Head of caudate nucleus (tissue), 42 donors: ENCODE measurements around the gene ELF4.

ENCODE experiments used
- DNase-seq, 42 donors: peaks; one replicate each; pipeline versions ENCODE4 v3.0.0 to v3.0.0-alpha.2; 2020 to 2021; ENCODE audit warnings: mixed read lengths in 7 of 42
- intact Hi-C: fragments of 100-400 bp; cut with DNase I; formaldehyde crosslinking; loops from one replicate; pipeline ENCODE4 v1.15.0; 2022

Gene ELF4

GRCh38 chrX:130086447-130087206 lies 23.7 kb downstream of the ELF4 start:
- intact Hi-C loops: no loop called here
- no peak for DNase-seq

DNA sequence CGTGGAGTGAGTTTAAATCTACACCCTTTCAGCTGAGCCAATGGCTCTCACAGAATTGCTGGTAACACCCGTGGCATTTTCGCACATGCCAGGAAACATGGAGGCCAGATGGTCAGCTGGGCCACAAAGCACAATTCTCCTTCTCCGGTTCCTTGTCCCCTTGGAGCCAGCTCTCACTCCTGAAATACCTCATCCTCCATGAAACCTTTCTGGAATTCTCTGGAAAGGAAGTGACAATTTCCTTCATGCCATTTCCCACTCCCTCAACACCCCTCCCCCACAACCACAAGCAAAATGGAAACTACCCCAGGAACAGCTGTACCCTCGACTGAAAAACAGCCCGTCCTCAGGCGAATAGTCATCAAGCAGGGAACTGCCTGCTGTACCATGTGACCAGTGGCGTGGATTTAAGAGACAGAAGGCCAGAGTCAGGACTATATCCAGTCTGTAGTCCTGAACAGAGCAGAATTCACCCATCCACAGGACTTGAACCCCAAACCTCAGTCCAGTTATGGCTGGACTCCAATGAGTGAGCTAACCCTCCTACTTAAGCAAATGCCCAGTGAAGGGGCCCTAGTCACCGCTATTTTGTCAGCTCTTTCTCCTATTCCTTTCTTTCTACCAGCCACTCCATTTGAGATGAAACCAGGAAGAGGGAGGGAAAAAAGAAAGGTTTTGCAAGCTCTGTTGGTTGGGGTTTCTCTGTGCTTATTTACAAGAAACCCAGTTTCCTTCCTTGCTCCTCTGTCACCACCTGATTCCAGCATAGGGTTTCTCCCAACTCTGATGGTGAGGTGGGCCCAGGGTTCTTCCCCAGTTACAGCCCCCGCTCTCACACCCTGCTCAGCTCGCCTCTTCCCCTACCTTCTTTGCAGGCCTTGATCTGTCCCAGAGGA lies 24.5 kb downstream of the ELF4 start:
- DNase-seq: no peak
- intact Hi-C loops: no loop called here

DNA sequence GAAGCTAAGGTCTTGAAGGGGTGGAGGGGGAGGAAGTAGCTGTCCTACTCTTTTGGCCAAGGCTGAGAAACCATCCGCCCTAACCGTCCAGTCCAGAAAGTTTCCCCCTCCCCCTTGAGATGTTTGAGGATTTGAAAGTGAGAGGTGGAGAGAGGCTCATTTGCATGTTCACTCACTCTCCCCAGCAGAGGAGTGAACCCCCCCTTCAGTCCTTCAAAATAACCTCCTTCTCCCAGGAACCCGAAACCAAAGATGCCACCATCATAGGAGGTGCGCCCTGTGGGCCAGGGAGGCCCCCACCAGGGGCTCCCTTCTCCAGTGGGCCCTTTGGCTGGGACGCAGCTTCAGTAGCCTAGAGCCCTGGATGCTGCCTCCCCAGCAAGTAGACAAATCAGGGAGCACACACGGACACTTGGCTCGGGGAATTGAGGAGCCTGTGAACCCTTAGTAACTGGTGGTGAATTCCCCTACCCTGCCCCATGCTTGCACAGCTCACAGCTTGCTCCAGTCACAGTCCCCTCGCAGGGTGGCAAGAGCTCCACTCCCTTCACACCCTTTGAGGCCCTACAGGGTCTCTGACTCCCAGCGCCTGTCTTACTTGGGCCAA lies 25.6 kb downstream of the ELF4 start:
- intact Hi-C loops: no loop called here
- DNase-seq: no peak

- intact Hi-C loops: loop anchor here (2.0 kb wide), 1 partner anchor 107 kb away; no protein-coding TSS in a partner anchor
- DNase-seq: peak in 3 of 42 donors; percentile 15 to 24 (median 20)
Observed at GRCh38 chrX:130083656-130084382, 26.5 kb downstream of the ELF4 start.

DNA sequence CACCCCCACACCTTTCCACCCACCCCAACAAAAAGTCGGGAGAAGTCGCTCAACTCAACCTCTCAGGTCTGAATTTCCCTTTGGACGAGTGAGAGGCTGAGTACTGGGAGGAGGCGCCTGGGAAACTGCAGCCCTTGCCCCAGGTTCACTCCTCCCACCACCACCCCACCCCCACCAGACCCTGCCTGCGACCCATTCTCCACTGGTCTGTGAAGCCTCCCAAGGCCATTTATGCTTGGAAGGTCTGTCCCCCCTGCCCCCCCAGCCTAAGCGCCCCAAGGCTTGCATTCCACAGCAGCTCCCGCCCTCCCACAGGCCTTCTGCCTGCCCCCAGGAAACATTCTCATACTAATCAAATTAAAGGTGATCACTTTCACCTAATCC lies 27.2 kb downstream of the ELF4 start:
- no peak for DNase-seq
- intact Hi-C loops: loop anchor here (2.0 kb wide), 1 partner anchor 108 kb away; no protein-coding TSS in a partner anchor

DNA sequence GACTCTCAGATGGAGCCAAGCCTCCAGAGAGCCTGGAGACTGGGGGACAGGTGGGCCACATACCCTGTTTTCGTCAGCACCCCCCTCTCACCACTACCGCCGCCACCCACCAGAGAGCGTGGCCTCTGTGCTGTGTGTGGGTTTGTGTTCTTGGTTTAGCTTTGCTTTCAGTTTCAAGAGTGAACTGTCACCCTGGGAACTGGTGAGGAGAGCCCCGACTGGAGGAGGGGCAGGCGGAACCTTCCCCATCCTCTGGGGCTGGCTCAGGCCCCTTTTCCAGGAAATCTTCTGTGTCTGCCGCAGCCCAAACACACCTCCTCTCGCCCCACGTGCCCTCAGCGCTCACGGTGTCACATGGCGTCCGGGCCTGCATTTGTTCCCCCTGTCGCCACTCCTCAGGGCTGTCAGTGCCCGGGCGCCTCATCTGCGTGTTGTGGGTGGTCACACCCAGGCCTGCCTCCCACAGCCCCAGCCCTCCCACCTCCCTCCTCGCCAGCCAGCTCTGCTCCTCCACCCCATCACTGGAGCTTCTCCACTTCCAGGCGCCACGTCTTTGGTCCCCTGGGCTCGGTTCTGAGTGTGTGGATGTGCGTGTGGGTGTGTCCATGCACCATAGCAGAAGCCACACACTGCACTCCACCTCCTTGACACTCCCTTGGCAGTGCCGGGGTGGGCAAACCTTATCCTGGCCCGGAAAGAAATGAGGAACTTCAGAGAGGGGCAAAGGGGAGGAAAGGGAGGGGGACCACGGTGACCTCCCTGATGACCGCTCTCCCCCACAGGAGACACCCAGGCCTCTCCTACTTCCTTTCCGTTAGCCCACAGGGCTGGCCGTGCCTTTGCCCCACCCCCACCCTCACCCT lies 27.8 kb downstream of the ELF4 start:
- intact Hi-C loops: loop anchor here (2.0 kb wide), 1 partner anchor 108 kb away; no protein-coding TSS in a partner anchor
- peak in 15 of 42 donors; percentile 4 to 58 (median 14) for DNase-seq

GRCh38 chrX:130081421-130082045 lies 28.8 kb downstream of the ELF4 start:
- intact Hi-C loops: loop anchor here (2.0 kb wide), 1 partner anchor 109 kb away; no protein-coding TSS in a partner anchor
- no peak for DNase-seq

GRCh38 chrX:130080791-130081367 lies 29.4 kb downstream of the ELF4 start:
- intact Hi-C loops: no loop called here

DNA sequence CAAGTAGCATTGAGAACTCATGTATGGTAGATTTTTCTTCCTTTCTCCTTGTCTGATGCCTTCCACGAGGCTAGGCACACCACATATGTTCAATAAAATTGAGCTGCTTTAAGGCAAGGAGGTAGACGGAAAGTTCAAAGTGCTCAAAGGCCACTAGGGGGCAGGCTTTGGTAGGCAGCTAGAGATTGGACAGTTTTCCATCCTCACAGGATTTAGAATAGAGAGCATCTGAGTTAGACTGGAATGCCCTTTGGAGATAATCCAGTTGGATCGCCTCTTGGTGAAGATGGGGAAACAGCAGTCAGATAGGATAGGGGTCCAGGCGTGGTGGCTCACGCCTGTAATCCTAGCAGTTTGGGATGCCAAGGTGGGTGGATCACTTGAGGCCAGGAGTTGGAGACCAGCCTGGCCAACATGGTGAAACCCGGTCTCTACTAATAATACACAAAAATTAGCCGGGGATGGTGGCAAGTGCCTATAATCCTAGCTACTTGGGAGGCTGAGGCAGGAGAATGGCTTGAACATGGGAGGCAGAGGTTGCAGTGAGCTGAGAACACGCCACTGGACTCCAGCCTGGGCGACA lies 30.4 kb downstream of the ELF4 start:
- DNase-seq: peak; percentile 26 to 87 (median 68)
- intact Hi-C loops: no loop called here

More at GRCh38 chrX:130080791-130081367, 29.4 kb downstream of the ELF4 start:
- DNase-seq: peak in 1 of 42 donors; percentile 14

- intact Hi-C loops: no loop called here
- DNase-seq: no peak
Observed at GRCh38 chrX:130075777-130076176, 34.5 kb downstream of the ELF4 start.

DNA sequence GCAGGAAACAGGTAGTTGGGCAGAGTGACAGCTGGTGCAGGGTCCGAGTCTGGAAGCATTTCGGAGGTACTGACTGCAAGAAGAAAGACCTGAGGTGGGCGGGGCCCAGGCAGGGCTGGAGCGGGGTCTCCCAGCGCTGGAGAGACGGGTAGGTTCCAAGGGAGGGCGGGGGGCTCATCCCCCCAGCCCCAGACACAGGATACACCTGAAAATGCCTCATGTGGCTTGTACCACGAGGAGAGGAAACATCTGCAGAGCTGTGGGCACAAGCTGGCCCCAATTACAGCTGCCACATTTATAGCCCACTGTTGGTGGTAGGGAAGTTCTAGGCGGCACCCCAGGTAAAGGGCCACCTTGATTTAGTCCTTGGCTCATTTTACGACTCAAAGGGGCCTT lies 38.0 kb downstream of the ELF4 start:
- no peak for DNase-seq
- intact Hi-C loops: loop anchor here (5.0 kb wide), 1 partner anchor 125 kb away; no protein-coding TSS in a partner anchor

DNA sequence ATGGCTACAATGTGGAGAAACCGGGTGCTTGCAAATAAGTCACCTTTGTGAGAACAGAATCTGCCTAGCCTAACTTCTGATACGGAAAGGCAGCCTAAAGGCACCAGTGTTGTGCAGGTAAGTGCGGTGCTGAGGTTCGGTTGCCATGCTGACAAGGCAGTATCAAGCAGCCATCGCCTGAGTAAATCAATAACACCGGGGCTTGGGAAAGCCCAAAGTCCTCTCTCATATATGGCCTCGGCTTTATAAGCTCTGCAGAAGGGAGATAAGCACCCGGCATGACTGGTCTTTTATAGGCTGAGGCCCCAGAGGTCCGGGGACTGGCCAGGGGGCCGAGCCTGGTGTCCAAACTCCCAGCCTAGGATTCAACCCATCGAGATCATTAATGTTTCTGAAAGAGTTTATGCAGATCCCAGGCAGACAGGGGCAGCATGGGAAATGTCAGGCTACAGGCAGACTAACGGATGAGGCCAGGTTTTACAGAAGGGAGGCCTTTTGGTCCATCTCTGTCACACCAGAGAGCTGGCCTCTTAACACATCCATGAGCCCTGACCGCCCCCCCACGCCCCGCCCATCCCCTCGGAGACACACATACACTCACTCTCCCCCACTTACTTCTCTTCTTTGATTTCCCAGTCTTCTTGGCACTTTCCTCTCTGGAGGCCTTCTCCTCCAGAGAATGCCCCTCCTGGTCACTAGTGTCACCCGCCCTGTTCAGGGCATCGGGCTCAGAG lies 38.5 kb downstream of the ELF4 start:
- no peak for DNase-seq
- intact Hi-C loops: loop anchor here (5.0 kb wide), 1 partner anchor 126 kb away; no protein-coding TSS in a partner anchor

DNA sequence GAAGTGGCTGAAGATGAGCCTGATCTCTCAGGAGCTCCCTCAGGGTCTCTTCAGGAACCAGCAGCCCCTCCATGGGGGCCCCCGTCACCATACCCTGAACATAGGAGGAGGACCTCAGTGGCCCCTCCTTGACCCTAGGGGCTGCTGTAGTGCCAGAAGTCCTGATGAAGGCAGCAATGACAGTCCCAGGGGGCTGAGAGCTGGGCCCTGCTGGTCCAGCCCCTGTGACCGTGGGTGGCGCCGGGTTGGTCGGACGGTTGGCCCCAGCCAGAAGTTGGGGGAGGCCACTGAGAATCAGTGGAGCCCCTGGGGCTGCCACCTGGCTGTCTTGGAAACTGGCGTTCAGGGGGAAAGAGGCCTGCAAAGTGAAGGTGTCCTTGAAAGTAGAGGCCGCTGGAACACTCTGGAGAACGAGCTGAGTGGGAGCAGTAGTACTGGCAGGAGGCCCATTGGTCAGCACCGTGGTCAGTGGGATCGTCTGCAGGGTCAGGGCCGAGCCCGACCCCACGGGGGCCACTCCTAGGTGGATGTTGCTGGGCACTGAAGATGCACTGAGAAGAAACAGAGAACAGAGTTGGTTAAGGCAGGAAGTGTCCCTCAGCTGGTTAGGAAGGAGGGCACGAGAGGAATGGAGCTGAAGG lies 43.2 kb downstream of the ELF4 start:
- intact Hi-C loops: no loop called here

GRCh38 chrX:130060122-130061069 lies 49.9 kb downstream of the ELF4 start:
- peak; percentile 33 to 91 (median 77) for DNase-seq
- intact Hi-C loops: no loop called here

More for the DNA sequence above, 43.2 kb downstream of the ELF4 start:
- DNase-seq: no peak
